ENCODE measurements around the gene CDS2. TPM values are rescaled to one million over a fixed set of nuclear protein-coding genes. Genes with fewer than 3 reads are reported as not detected.

The CDS2 gene
- total and polyA plus RNA-seq, 9 donors = 11.4 to 54.6 (median 37.6) TPM

GRCh38 chr20:5136096-5136495 lies 9.3 kb downstream of the CDS2 start:
- Histone ChIP-seq H3K27me3 (no peaks in the 10 kb centered on the region), H3K36me3 (no peaks in the 10 kb centered on the region), H3K9me3 (no peaks in the 10 kb centered on the region), H3K27ac (no peak overlapping the region), H3K4me1 (ENCODE audit: insufficient read depth) (peaks cover 3% of the 10 kb centered on the region), H3K4me3 (no peak overlapping the region)
- no peak for TF ChIP-seq POLR2A (IDR thresholded peaks at IDR 0.05)
- TF ChIP-seq EP300 (IDR thresholded peaks at IDR 0.05) = no peak
- TF ChIP-seq, protein P1, sequence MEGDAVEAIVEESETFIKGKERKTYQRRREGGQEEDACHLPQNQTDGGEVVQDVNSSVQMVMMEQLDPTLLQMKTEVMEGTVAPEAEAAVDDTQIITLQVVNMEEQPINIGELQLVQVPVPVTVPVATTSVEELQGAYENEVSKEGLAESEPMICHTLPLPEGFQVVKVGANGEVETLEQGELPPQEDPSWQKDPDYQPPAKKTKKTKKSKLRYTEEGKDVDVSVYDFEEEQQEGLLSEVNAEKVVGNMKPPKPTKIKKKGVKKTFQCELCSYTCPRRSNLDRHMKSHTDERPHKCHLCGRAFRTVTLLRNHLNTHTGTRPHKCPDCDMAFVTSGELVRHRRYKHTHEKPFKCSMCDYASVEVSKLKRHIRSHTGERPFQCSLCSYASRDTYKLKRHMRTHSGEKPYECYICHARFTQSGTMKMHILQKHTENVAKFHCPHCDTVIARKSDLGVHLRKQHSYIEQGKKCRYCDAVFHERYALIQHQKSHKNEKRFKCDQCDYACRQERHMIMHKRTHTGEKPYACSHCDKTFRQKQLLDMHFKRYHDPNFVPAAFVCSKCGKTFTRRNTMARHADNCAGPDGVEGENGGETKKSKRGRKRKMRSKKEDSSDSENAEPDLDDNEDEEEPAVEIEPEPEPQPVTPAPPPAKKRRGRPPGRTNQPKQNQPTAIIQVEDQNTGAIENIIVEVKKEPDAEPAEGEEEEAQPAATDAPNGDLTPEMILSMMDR (IDR thresholded peaks at IDR 0.05) = no peak
- intact Hi-C loops (cut with DNase I) = no loop called here
- DNase-seq = no peak
- 64 to 70% (median 69%) methylated on average over 4 of the region's 4 CpGs for WGBS, 3 donors

DNA sequence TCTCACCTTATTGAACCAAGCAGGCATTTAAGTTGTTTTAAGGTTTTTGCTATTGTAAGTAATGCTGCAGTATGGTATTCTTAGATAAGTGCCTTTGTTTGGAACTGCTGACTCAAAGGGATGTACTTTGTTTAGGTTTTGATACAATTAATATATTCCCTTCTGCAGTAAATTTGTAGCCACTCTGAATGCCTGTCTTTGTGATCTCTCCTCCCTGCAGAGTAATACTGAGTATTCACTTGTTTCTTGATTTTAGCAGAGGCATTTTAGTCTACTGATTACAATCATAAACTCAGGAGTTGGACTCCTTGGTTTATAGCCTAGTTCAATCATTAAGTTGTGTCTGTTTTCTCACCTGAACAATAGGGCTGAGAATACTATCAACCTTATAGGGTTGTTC lies 13.4 kb downstream of the CDS2 start:
- Histone ChIP-seq H3K4me3 (no peak overlapping the region), H3K36me3 (no peaks in the 10 kb centered on the region), H3K27ac (no peak overlapping the region), H3K4me1 (ENCODE audit: insufficient read depth) (peaks cover 2% of the 10 kb centered on the region), H3K9me3 (no peaks in the 10 kb centered on the region), H3K27me3 (no peaks in the 10 kb centered on the region)
- intact Hi-C loops (cut with DNase I) = no loop called here
- no peak for DNase-seq
- TF ChIP-seq EP300 (IDR thresholded peaks at IDR 0.05) (no peak), POLR2A (IDR thresholded peaks at IDR 0.05) (no peak)
- TF ChIP-seq, protein P1 (IDR thresholded peaks at IDR 0.05) = no peak

DNA sequence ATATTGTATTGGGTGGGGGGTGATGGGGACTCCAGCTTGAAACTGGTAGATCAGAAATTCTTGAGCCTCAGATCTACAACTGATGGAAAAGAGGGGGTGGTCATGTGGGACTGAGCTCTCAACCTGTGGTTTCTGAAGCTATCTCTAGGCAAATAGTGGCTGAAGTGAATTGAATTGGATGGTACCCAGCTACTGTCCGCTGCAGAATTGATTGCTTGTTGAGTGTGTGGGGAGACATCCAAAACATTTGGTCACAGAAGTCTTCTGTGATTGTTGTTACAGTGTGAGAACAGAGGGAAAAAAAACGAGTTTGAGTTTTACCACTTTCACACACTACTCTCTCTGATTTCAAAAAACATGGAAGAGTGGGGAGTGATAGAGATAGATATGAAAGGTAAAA lies 14.8 kb downstream of the CDS2 start:
- no peaks in the 10 kb centered on the region for H3K9me3 ChIP-seq
- H3K27me3 ChIP-seq = no peaks in the 10 kb centered on the region
- TF ChIP-seq POLR2A (IDR thresholded peaks at IDR 0.05) (no peak), EP300 (IDR thresholded peaks at IDR 0.05) (no peak)
- TF ChIP-seq, protein P1 (IDR thresholded peaks at IDR 0.05) = no peak
- DNase-seq = no peak
- 65 to 84% (median 76%) methylated on average over 2 of the region's 2 CpGs for WGBS, 3 donors
- peaks cover 12% of the 10 kb centered on the region for H3K4me1 ChIP-seq (ENCODE audit: insufficient read depth)
- H3K27ac ChIP-seq = no peak overlapping the region
- H3K4me3 ChIP-seq = no peak overlapping the region
- intact Hi-C loops (cut with DNase I) = no loop called here
- H3K36me3 ChIP-seq = no peaks in the 10 kb centered on the region

- TF ChIP-seq, protein P1 (IDR thresholded peaks at IDR 0.05) = no peak
- TF ChIP-seq EP300 (IDR thresholded peaks at IDR 0.05) (no peak), POLR2A (IDR thresholded peaks at IDR 0.05) (no peak)
- Histone ChIP-seq H3K27ac (no peak overlapping the region), H3K4me3 (no peak overlapping the region), H3K9me3 (no peaks in the 10 kb centered on the region), H3K4me1 (ENCODE audit: insufficient read depth) (peaks cover 16% of the 10 kb centered on the region), H3K36me3 (no peaks in the 10 kb centered on the region), H3K27me3 (no peaks in the 10 kb centered on the region)
- DNase-seq = no peak
- intact Hi-C loops (cut with DNase I) = no loop called here
- 96 to 97% (median 97%) methylated on average over 5 of the region's 5 CpGs for WGBS, 3 donors
These were observed 17.0 kb downstream of the CDS2 start for GRCh38 chr20:5143851-5144250.

All from ovary (tissue), 9 donors.